IMR-90 (cell line): Measurements from ENCODE around the gene SCPEP1. TPM values are rescaled to one million over a fixed set of nuclear protein-coding genes. Genes with fewer than 3 reads are reported as not detected.

Experiments
- ATAC-seq: fragments of 200-7000 bp; cut with Tn5 transposase; 2 replicates; pipeline ENCODE4 v1.9.1; 2020; ENCODE audit warnings: low read depth, mild to moderate bottlenecking, moderate library complexity
- BruUV-seq: library from RNA; stranded (reverse); fragments of 400-500 nt; replicated peaks from 2 replicates; lab custom pipeline; 2021; lab: Mats Ljungman, UMichigan
- CTCF ChIA-PET: fragments of 300-600 bp; formaldehyde crosslinking; extraction: SDS; loops from one replicate; lab custom pipeline; 2021; ENCODE audit warnings: antibody characterized with exemption; lab: Yijun Ruan, JAX
- POLR2A ChIA-PET: fragments of 300-600 bp; sonication (Branson Sonifier 250); formaldehyde crosslinking; loops from one replicate; lab custom pipeline; 2022; ENCODE audit warnings: antibody characterized with exemption; ENCODE audit not compliant: unreplicated experiment; lab: Charles Lee
- DNase-seq: peaks from one replicate; pipeline ENCODE4 v3.0.0; 2013
- H2AFZ ChIP-seq: replicated peaks from 2 replicates; pipeline ENCODE3; 2013; ENCODE audit warnings: low read length, mild to moderate bottlenecking; ENCODE audit not compliant: poor library complexity
- H2AK5ac ChIP-seq: 2 replicates; pipeline ENCODE4 v1.6.1; 2013; ENCODE audit warnings: low read depth, low read length, inconsistent platforms
- H2AK9ac ChIP-seq: replicated peaks from 2 replicates; pipeline ENCODE3; 2013; ENCODE audit warnings: mild to moderate bottlenecking, low read depth, low read length, moderate library complexity; ENCODE audit not compliant: poor library complexity
- H2BK120ac ChIP-seq: 2 replicates; pipeline ENCODE4 v1.6.1; 2013; ENCODE audit warnings: low read depth, low read length, inconsistent platforms
- H2BK15ac ChIP-seq: 3 replicates; pipeline ENCODE4 v1.6.1; 2013; ENCODE audit warnings: low read depth, low read length, inconsistent platforms
- H2BK20ac ChIP-seq: 2 replicates; pipeline ENCODE4 v1.6.1; 2013; ENCODE audit warnings: low read depth, mild to moderate bottlenecking, inconsistent platforms, low read length, moderate library complexity
- H2BK5ac ChIP-seq: 2 replicates; pipeline ENCODE4 v1.6.1; 2013; ENCODE audit warnings: mild to moderate bottlenecking, low read depth, low read length, inconsistent platforms; ENCODE audit not compliant: poor library complexity, severe bottlenecking
- H3K14ac ChIP-seq: replicated peaks from 2 replicates; pipeline ENCODE4 v1.6.1; 2013; ENCODE audit warnings: low read depth, low read length, inconsistent platforms
- H3K18ac ChIP-seq: 2 replicates; pipeline ENCODE4 v1.6.1; 2013; ENCODE audit warnings: low read depth, low read length, control low read depth
- H3K23ac ChIP-seq: 2 replicates; pipeline ENCODE4 v1.6.1; 2013; ENCODE audit warnings: low read depth, low read length, inconsistent platforms
- H3K27ac ChIP-seq: 2 replicates; pipeline ENCODE4 v1.5.1; 2013; ENCODE audit warnings: mild to moderate bottlenecking, control low read depth, low read length; ENCODE audit not compliant: insufficient read depth
- H3K27me3 ChIP-seq: 2 replicates; pipeline ENCODE4 v1.6.1; 2013; ENCODE audit warnings: low read length; ENCODE audit not compliant: control insufficient read depth, insufficient read depth
- H3K36me3 ChIP-seq: 2 replicates; pipeline ENCODE4 v1.6.1; 2013; ENCODE audit warnings: low read length, mixed read lengths; ENCODE audit not compliant: control insufficient read depth, insufficient read depth
- H3K4ac ChIP-seq: 2 replicates; pipeline ENCODE4 v1.6.1; 2013; ENCODE audit warnings: low read depth, low read length, inconsistent platforms
- H3K4me1 ChIP-seq: 2 replicates; pipeline ENCODE4 v1.6.1; 2013; ENCODE audit warnings: low read length, mixed read lengths; ENCODE audit not compliant: control insufficient read depth, insufficient read depth
- H3K4me2 ChIP-seq: 2 replicates; pipeline ENCODE4 v1.6.1; 2013; ENCODE audit warnings: low read depth, mild to moderate bottlenecking, control low read depth, low read length, moderate library complexity
- H3K4me3 ChIP-seq: 2 replicates; pipeline ENCODE4 v1.5.1; 2013; ENCODE audit warnings: low read depth, mild to moderate bottlenecking, control low read depth, low read length, moderate library complexity; ENCODE audit not compliant: insufficient read depth
- H3K56ac ChIP-seq: 2 replicates; pipeline ENCODE4 v1.6.1; 2013; ENCODE audit warnings: low read length, inconsistent platforms; ENCODE audit not compliant: insufficient read depth; ENCODE audit errors: extremely low read depth
- H3K79me1 ChIP-seq, 2 experiments: 2 replicates each; pipeline ENCODE4 v1.6.1; 2013; ENCODE audit warnings: low read length in 2 of 2, inconsistent platforms in 1 of 2, low read depth in 1 of 2
- H3K9ac ChIP-seq: 2 replicates; pipeline ENCODE4 v1.6.1; 2013; ENCODE audit warnings: low read depth, low read length, control low read depth
- H3K9me1 ChIP-seq: 2 replicates; pipeline ENCODE4 v1.6.1; 2013; ENCODE audit warnings: low read length, inconsistent platforms; ENCODE audit not compliant: insufficient read depth
- H3K9me3 ChIP-seq: 2 replicates; pipeline ENCODE4 v1.6.1; 2013; ENCODE audit warnings: low read length; ENCODE audit not compliant: control insufficient read depth, insufficient read depth
- H4K20me1 ChIP-seq: 2 replicates; pipeline ENCODE4 v1.6.1; 2013; ENCODE audit warnings: low read length, inconsistent platforms; ENCODE audit not compliant: insufficient read depth
- H4K5ac ChIP-seq: 2 replicates; pipeline ENCODE4 v1.6.1; 2013; ENCODE audit warnings: mild to moderate bottlenecking, low read depth, low read length, control low read depth
- H4K8ac ChIP-seq, 2 experiments: 2 replicates each; pipeline ENCODE4 v1.6.1; 2013; ENCODE audit warnings: low read depth in 2 of 2, low read length in 2 of 2, control low read depth in 1 of 2, inconsistent platforms in 1 of 2
- H4K91ac ChIP-seq: 2 replicates; pipeline ENCODE4 v1.6.1; 2013; ENCODE audit warnings: low read depth, low read length, inconsistent platforms; ENCODE audit not compliant: insufficient read depth
- NFE2L2 ChIP-seq: fragments of 150-350 bp; IDR thresholded peaks from 2 replicates; pipeline ENCODE4 v1.6.1; 2016; ENCODE audit warnings: low read depth, mild to moderate bottlenecking, low read length
- whole genome bisulfite sequencing, 2 experiments: methylation state at CpG; one replicate each; pipeline versions ENCODE4 v1.1.5 to v1.1.7; 2013; ENCODE audit warnings: missing lambda C conversion rate in 2 of 2; ENCODE audit not compliant: insufficient read length in 1 of 2; ENCODE audit errors: extremely low coverage in 2 of 2; 5-methylcytosine and 5-hydroxymethylcytosine counted together
- dilution Hi-C: fragments of 300-500 bp; cut with HindIII; formaldehyde crosslinking; loops from one replicate; pipeline ENCODE4 v1.14.3; 2018; ENCODE audit warnings: low sequenced_read_pairs; ENCODE audit not compliant: unreplicated experiment
- in situ Hi-C: fragments of 300-500 bp; cut with MboI; formaldehyde crosslinking; loops from 3 replicates; pipeline ENCODE4 v1.14.3; 2019; ENCODE audit warnings: low sequenced_read_pairs, inconsistent platforms, mixed read lengths
- intact Hi-C: fragments of 100-400 bp; cut with micrococcal nuclease; formaldehyde crosslinking; loops from 2 replicates; pipeline ENCODE4 v1.10.0; 2022
- polyA plus RNA-seq, 3 experiments: library from polyadenylated mRNA; depleted of rRNA; stranded (reverse); fragments of >200 nt; gene quantifications; 2 replicates each; pipeline ENCODE4 v1.2.3, GENCODE V29; 2012; ENCODE audit warnings: low replicate concordance in 1 of 3
- total RNA-seq: library from RNA; depleted of rRNA; stranded (reverse); fragments of >200 nt; gene quantifications from 2 replicates; pipeline ENCODE4 v1.2.3, GENCODE V29; 2012
- TF ChIP-seq, protein P1 (sequence below): fragments of 150-350 bp; IDR thresholded peaks from 2 replicates; pipeline ENCODE4 v1.6.1; 2016; ENCODE audit warnings: low read depth, mild to moderate bottlenecking, low read length, moderate library complexity, borderline replicate concordance

Gene SCPEP1
- total and polyA plus RNA-seq, 2 of the 4 experiments (the other 2 are of a cell fraction) = 16.5 to 32.1 TPM

DNA sequence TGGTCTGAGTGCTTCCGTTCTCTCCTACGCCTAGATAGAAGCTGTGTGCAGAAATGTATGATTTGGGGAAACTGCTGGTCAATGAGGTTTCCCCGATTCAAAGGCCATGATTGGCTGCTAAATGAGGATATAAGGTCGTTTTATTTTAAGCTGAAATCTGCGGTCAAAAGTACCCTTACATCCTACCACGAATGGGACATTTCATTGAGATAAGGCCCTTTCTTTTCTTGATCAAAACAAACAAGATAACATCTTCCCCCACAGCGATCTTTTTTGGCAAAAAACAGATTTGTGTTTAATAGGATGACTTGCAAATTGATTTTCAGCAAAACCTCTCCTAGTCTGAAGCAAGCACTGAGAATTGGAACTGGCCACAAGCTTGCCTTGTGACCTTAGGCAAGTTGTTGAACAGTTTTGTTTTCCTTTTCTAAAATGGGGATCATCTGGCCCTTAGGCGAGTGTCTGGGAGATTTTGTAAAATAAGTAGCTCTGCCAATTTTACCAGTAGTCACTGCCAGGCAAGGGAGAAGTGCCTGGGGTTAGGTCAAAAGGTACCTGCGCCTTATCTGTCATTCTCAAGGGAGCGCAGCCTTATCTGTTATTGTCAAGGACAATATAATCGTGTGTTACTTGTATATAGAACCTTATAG lies 635 bp downstream of the SCPEP1 start:
- H3K4ac ChIP-seq = no peak overlapping the region
- peaks cover 8% of the 10 kb centered on the region for H3K27me3 ChIP-seq
- CTCF ChIA-PET = interaction anchor here (0.7 to 1.4 kb wide), 4 partner anchors 10 to 879 kb away, joined by 3 read pairs; no protein-coding TSS in a partner anchor
- no peak overlapping the region for H3K18ac ChIP-seq
- peak overlapping the region; percentile 84 for H3K9ac ChIP-seq
- H4K8ac ChIP-seq = peak overlapping the region; percentile 6 to 11; a peak in 2 of 4 replicates
- H2BK20ac ChIP-seq = no peak overlapping the region
- no peak overlapping the region for H3K56ac ChIP-seq
- no peak overlapping the region for H2BK15ac ChIP-seq
- 0 out of 2 replicates have a peak overlapping the region, but pooled peaks have one; percentile 6 for H3K23ac ChIP-seq
- no TSS peak for BruUV-seq
- POLR2A ChIA-PET = interaction anchor here (0.6 kb wide), 2 partner anchors 274 to 684 kb away, joined by 3 to 4 read pairs; no protein-coding TSS in a partner anchor
- no peak overlapping the region for H2AK9ac ChIP-seq
- ATAC-seq (peak; percentile 11), DNase-seq (peak; percentile 5)
- no CpG with 5 or more reads among the region's 11 CpGs for WGBS, 2 experiments
- H3K14ac ChIP-seq = no peak overlapping the region; the same call in 1 of the 2 replicates
- dilution Hi-C loops = no loop called here
- H4K5ac ChIP-seq = no peak overlapping the region
- peak; percentile 47; the same call in 1 of the 2 replicates for TF ChIP-seq NFE2L2
- TF ChIP-seq, protein P1, sequence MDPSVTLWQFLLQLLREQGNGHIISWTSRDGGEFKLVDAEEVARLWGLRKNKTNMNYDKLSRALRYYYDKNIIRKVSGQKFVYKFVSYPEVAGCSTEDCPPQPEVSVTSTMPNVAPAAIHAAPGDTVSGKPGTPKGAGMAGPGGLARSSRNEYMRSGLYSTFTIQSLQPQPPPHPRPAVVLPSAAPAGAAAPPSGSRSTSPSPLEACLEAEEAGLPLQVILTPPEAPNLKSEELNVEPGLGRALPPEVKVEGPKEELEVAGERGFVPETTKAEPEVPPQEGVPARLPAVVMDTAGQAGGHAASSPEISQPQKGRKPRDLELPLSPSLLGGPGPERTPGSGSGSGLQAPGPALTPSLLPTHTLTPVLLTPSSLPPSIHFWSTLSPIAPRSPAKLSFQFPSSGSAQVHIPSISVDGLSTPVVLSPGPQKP = no peak
- no peaks in the 10 kb centered on the region for H3K36me3 ChIP-seq
- peak overlapping the region; percentile 99 for H3K4me3 ChIP-seq
- H3K4me1 ChIP-seq = peaks cover 3% of the 10 kb centered on the region
- in situ Hi-C loops = no loop called here
- peak overlapping the region; percentile 99 for H3K4me2 ChIP-seq
- H2AFZ ChIP-seq = peak overlapping the region; percentile 26
- H2AK5ac ChIP-seq = no peak overlapping the region
- H3K9me3 ChIP-seq = no peaks in the 10 kb centered on the region
- H3K79me1 ChIP-seq = no peaks in the 10 kb centered on the region
- no peak overlapping the region for H2BK5ac ChIP-seq
- no peak overlapping the region for H4K91ac ChIP-seq
- H3K9me1 ChIP-seq = no peaks in the 10 kb centered on the region; the same call in 1 of the 2 replicates
- H4K20me1 ChIP-seq = no peaks in the 10 kb centered on the region
- H3K27ac ChIP-seq = no peak overlapping the region
- H2BK120ac ChIP-seq = no peak overlapping the region
- intact Hi-C loops = no loop called here
